ENCODE data around the gene APOBEC3F.
"Not testable (repeated sequence)": the region's sequence is repeated elsewhere in the genome, so short reads cannot be mapped to it uniquely, and the experiment has no call there.

APOBEC3F gene

DNA sequence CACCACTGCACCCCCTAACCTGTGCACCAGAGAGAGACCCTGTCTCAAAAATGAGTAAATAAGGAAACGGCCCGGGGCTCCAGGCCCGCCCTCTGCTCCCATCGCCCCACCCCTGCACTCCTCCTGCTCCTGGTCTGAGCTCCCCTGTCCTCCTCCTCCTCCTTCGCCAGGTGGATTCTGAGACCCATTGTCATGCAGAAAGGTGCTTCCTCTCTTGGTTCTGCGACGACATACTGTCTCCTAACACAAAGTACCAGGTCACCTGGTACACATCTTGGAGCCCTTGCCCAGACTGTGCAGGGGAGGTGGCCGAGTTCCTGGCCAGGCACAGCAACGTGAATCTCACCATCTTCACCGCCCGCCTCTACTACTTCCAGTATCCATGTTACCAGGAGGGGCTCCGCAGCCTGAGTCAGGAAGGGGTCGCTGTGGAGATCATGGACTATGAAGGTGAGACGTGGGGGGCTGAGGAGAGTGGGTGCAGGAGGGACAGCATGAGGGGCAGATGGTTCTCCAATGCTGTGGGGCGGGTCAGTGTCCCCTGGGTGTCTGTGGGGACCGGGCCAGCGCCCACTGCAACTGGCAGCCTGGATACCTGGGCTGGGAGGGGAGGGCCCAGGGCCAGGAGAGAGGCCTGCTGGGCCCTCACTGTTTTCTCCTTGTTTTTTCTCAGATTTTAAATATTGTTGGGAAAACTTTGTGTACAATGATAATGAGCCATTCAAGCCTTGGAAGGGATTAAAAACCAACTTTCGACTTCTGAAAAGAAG lies 22.9 kb upstream of the APOBEC3F start:
- Mint-ChIP-seq H3K4me3 (peak overlapping the region in 2 of 3 experiments; percentile 44 to 65), H3K4me1 (peaks cover 38% of the 10 kb centered on the region), H3K9me3 (no peaks in the 10 kb centered on the region), H3K36me3 (ENCODE audit: low read depth) (no peaks in the 10 kb centered on the region), H3K27ac (peak overlapping the region in 1 of 3 experiments; percentile 45), H3K27me3 (ENCODE audit: low read depth) (no peaks in the 10 kb centered on the region)
- TF ChIP-seq, protein P1, sequence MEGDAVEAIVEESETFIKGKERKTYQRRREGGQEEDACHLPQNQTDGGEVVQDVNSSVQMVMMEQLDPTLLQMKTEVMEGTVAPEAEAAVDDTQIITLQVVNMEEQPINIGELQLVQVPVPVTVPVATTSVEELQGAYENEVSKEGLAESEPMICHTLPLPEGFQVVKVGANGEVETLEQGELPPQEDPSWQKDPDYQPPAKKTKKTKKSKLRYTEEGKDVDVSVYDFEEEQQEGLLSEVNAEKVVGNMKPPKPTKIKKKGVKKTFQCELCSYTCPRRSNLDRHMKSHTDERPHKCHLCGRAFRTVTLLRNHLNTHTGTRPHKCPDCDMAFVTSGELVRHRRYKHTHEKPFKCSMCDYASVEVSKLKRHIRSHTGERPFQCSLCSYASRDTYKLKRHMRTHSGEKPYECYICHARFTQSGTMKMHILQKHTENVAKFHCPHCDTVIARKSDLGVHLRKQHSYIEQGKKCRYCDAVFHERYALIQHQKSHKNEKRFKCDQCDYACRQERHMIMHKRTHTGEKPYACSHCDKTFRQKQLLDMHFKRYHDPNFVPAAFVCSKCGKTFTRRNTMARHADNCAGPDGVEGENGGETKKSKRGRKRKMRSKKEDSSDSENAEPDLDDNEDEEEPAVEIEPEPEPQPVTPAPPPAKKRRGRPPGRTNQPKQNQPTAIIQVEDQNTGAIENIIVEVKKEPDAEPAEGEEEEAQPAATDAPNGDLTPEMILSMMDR (IDR thresholded peaks at IDR 0.05; ENCODE audit: unreplicated experiment in 3 of 3): no peak

DNA sequence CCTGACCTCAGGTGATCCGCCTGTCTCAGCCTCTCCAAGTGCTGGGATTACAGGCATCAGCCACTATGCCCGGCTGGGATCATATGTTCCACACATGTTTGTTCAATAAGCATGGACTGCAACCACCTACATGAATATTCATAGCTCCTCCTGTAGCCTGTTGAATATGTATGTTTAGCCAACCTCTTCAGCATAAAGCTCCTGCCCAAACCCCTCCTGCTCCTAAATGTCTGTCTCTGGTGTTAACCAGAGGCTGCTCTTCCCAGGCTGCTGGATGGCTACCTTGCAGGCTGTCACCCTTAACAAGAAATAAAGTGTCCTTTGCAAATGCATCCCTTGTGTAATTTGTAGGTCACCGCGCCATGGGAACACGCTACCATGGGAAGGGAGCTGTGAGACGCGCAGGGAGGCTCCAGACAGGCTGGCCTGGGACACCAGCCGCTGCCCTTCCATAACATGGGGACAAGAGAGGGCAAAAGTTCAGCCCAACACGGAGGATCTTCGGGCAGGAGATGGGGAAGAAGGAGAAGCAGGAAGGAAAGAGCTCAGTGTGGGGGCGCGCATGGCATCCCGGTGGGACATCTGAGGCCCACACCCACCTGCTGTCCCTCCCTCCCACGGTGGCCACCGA lies 20.5 kb upstream of the APOBEC3F start:
- Mint-ChIP-seq H3K4me1 (peaks cover 19% of the 10 kb centered on the region), H3K27ac (peak overlapping the region; percentile 55 to 83 (median 75)), H3K4me3 (peak overlapping the region; percentile 74 to 79 (median 77))
- H3K9me3 Mint-ChIP-seq; H3K27me3 Mint-ChIP-seq (ENCODE audit: low read depth); H3K36me3 Mint-ChIP-seq (ENCODE audit: low read depth): not testable (repeated sequence)

DNA sequence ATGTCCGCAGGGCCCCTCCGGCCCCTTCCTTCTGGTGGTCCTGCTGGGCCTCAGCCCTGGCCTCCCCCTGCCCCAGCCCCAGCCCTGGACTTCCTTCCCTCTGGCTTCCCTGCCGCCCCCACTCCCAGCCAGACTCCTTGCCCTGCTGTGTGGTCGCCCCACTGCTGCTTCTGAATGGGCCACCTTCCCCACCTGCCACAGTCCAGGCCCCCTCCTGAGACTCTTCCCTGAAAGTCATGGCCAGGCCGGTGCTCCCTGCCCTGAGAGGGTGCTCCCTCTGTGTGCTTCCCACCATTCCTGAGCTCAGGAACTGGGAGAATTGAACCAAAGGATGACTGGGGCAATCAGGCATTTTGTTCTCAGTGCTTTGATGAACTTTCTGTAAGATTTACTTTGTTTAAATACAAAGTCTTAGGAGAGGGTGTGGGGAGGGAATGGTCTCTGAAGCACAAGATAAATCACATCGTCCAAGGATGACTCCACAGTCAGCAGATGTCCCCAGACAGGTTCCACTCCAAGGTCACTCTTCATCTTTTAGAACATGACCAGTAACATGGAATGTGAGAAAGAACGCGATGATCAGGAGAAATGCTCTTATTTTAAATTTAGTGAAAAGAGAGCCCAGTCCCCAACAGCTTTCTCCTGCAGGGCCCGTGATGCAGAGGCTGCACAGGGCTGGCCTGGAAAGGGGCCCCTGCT lies 19.0 kb upstream of the APOBEC3F start:
- TF ChIP-seq, protein P1 (IDR thresholded peaks at IDR 0.05; ENCODE audit: unreplicated experiment in 3 of 3): no peak
- Mint-ChIP-seq H3K4me3 (peak overlapping the region; percentile 65 to 75 (median 72)), H3K9me3 (no peaks in the 10 kb centered on the region), H3K4me1 (peaks cover 19% of the 10 kb centered on the region), H3K27me3 (ENCODE audit: low read depth) (no peaks in the 10 kb centered on the region), H3K27ac (peak overlapping the region; percentile 47 to 91 (median 73)), H3K36me3 (ENCODE audit: low read depth) (no peaks in the 10 kb centered on the region)

DNA sequence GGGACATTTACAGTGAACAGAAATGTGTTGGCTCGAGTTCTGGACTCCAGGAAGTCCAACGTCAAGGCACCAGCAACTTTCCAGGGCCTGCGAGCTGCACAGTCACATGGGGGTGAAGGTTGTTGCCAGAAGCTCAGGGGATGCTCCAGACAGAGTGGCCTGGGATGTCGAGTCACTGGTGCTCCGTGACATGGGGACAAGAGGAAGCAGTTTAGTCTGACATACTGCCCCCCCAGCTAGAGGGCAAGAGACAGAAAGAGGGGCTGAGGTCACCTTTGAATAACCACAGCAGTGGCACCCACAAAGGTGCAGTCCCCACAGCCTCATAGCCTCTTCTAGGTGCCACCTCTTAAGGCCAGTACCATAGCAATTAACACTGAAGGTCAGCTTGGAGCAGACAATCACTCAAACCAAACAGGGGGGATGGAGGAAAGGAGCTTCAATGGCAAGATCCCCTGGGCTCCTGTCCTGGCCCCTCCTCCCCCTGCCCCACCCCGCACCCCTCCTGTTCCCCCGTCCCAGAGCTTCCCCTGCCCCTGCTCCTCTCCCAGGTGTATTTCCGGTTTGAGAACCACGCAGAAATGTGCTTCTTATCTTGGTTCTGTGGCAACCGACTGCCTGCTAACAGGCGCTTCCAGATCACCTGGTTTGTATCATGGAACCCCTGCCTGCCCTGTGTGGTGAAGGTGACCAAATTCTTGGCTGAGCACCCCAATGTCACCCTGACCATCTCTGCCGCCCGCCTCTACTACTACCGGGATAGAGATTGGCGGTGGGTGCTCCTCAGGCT lies 15.9 kb upstream of the APOBEC3F start:
- H3K9me3 Mint-ChIP-seq: no peaks in the 10 kb centered on the region
- TF ChIP-seq, protein P1 (IDR thresholded peaks at IDR 0.05; ENCODE audit: unreplicated experiment in 3 of 3): no peak
- H3K27me3 Mint-ChIP-seq (ENCODE audit: low read depth): peaks cover 4% of the 10 kb centered on the region
- no peak overlapping the region for H3K27ac Mint-ChIP-seq
- H3K4me1 Mint-ChIP-seq: peaks cover 13% of the 10 kb centered on the region
- no peaks in the 10 kb centered on the region for H3K36me3 Mint-ChIP-seq (ENCODE audit: low read depth)
- no peak overlapping the region for H3K4me3 Mint-ChIP-seq

DNA sequence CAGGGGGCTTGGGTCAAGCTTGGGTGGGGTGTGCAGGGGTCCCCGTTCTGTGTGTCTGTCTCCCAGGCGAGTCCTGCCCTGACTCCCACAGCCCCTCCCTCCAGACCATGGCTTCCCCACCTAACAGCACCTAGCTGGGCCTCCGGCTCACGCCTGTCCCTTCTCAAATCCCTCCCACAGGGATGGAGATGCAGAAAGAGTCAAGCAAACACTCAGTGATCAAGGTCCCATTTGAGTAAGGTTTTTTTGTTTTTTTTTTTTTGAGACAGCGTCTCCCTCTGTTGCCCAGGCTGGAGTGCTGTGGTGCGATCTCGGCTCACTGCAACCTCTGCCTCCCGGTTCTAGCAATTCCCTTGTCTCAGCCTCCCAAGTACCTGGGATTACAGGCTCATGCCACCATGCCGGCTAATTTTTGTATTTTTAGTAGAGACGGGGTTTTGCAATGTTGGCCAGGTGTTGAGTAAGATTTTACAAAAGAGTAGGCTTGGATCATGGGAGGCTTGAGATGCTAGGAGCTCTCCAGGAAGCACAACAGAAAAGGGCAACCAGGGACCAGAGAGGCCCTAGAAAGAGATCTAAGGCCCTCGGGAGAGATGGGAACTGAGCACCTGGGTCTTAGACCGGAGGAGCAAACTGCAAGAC lies 14.0 kb upstream of the APOBEC3F start:
- TF ChIP-seq, protein P1 (IDR thresholded peaks at IDR 0.05; ENCODE audit: unreplicated experiment in 3 of 3): no peak
- Mint-ChIP-seq H3K9me3 (no peaks in the 10 kb centered on the region), H3K4me3 (no peak overlapping the region), H3K27me3 (ENCODE audit: low read depth) (peaks cover 4% of the 10 kb centered on the region), H3K27ac (no peak overlapping the region), H3K36me3 (ENCODE audit: low read depth) (no peaks in the 10 kb centered on the region), H3K4me1 (peaks cover 4% of the 10 kb centered on the region)

Data from nephron (organoid).